OCI-LY1 (cell line): ENCODE results near the gene BGN.

Experiments
- H2AFZ ChIP-seq: fragments of 200-600 bp; sonication (generic), shearing (Covaris generic); 2 replicates; pipeline ENCODE4 v1.6.0; 2014; ENCODE audit warnings: antibody characterized with exemption, mild to moderate bottlenecking, low read length
- H3F3A ChIP-seq: fragments of 200-600 bp; sonication (generic), shearing (Covaris generic); 2 replicates; pipeline ENCODE4 v1.6.0; 2014; ENCODE audit warnings: mild to moderate bottlenecking, antibody characterized with exemption, low read length, moderate library complexity; ENCODE audit not compliant: insufficient read depth
- H3K27ac ChIP-seq: fragments of 200-600 bp; sonication (generic); 2 replicates; pipeline ENCODE4 v1.5.1; 2014; ENCODE audit warnings: low read length, mixed run types, mild to moderate bottlenecking, low read depth; ENCODE audit not compliant: poor library complexity, severe bottlenecking
- H3K27me3 ChIP-seq: fragments of 200-600 bp; sonication (generic); 2 replicates; pipeline ENCODE4 v1.6.0; 2014; ENCODE audit warnings: antibody characterized with exemption, mild to moderate bottlenecking, low read length, moderate library complexity; ENCODE audit not compliant: insufficient read depth
- H3K36me3 ChIP-seq: fragments of 200-600 bp; sonication (generic); 2 replicates; pipeline ENCODE4 v1.6.1; 2014; ENCODE audit warnings: mild to moderate bottlenecking, antibody characterized with exemption, low read length, moderate library complexity, mixed read lengths; ENCODE audit not compliant: insufficient read depth
- H3K4me1 ChIP-seq: fragments of 200-600 bp; sonication (generic); 2 replicates; pipeline ENCODE4 v1.5.1; 2014; ENCODE audit warnings: mild to moderate bottlenecking, low read length, moderate library complexity; ENCODE audit not compliant: insufficient read depth, severe bottlenecking
- H3K4me2 ChIP-seq: fragments of 200-600 bp; sonication (generic), shearing (Covaris generic); 2 replicates; pipeline ENCODE4 v1.6.1; 2014; ENCODE audit warnings: low read length
- H3K4me3 ChIP-seq: fragments of 200-600 bp; sonication (generic); 2 replicates; pipeline ENCODE4 v1.5.1; 2014; ENCODE audit warnings: low read length, low read depth, mild to moderate bottlenecking, mixed read lengths; ENCODE audit not compliant: poor library complexity, severe bottlenecking
- H3K79me2 ChIP-seq: fragments of 200-600 bp; shearing (Covaris generic); 2 replicates; pipeline ENCODE4 v1.6.1; 2016; ENCODE audit warnings: mixed run types, low read length, mixed read lengths; ENCODE audit not compliant: insufficient read depth
- H3K9ac ChIP-seq: fragments of 200-600 bp; sonication (generic), shearing (Covaris generic); 2 replicates; pipeline ENCODE4 v1.6.1; 2014; ENCODE audit warnings: mild to moderate bottlenecking, low read length, mixed read lengths
- H3K9me2 ChIP-seq: fragments of 200-600 bp; sonication (generic), shearing (Covaris generic); 2 replicates; pipeline ENCODE4 v1.6.1; 2014; ENCODE audit warnings: low read depth, mild to moderate bottlenecking, low read length, mixed read lengths
- H3K9me3 ChIP-seq: fragments of 200-600 bp; shearing (Covaris generic); 2 replicates; pipeline ENCODE4 v1.6.1; 2014; ENCODE audit warnings: low read length, mixed read lengths
- H4K20me1 ChIP-seq: fragments of 200-600 bp; sonication (generic), shearing (Covaris generic); 2 replicates; pipeline ENCODE4 v1.6.0; 2016; ENCODE audit warnings: mild to moderate bottlenecking, low read length; ENCODE audit not compliant: insufficient read depth
- EZH2 ChIP-seq: fragments of 200-600 bp; sonication (generic), shearing (Covaris generic); IDR thresholded peaks from 2 replicates; pipeline ENCODE4 v1.8.0; 2017; ENCODE audit warnings: borderline replicate concordance, mixed run types, mild to moderate bottlenecking, antibody characterized with exemption, low read length, moderate library complexity, mixed read lengths
- TF ChIP-seq, protein P1 (sequence below): fragments of 200-600 bp; sonication (generic), shearing (Covaris generic); IDR thresholded peaks from 2 replicates; pipeline ENCODE4 v1.5.1; 2017; ENCODE audit warnings: mild to moderate bottlenecking, antibody characterized with exemption, low read length, moderate library complexity, mixed read lengths

Gene BGN

DNA sequence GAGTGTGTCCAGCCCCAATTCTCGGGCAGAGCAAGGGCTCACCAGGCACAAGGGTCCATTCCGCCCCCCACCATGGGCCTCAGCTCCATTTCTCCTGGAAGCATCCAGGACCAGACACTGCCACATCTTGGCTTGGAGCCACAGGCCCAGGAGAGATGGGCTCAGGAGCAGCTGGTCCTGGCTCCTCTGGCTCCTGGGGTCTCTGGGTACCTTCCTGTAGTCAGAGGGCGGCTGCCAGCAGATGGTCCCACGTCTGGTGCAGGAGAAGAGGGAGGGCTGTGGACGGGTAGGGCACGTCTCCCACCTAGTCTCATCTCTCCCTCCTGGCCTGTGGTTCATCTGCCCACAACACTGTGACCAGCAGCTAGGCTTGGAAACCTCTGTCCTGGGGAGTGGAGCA, 30.7 kb downstream of the BGN start:
- H3K36me3 ChIP-seq = no peaks in the 10 kb centered on the region
- H3K4me2 ChIP-seq = no peak overlapping the region
- no peak overlapping the region for H2AFZ ChIP-seq
- TF ChIP-seq, protein P1, sequence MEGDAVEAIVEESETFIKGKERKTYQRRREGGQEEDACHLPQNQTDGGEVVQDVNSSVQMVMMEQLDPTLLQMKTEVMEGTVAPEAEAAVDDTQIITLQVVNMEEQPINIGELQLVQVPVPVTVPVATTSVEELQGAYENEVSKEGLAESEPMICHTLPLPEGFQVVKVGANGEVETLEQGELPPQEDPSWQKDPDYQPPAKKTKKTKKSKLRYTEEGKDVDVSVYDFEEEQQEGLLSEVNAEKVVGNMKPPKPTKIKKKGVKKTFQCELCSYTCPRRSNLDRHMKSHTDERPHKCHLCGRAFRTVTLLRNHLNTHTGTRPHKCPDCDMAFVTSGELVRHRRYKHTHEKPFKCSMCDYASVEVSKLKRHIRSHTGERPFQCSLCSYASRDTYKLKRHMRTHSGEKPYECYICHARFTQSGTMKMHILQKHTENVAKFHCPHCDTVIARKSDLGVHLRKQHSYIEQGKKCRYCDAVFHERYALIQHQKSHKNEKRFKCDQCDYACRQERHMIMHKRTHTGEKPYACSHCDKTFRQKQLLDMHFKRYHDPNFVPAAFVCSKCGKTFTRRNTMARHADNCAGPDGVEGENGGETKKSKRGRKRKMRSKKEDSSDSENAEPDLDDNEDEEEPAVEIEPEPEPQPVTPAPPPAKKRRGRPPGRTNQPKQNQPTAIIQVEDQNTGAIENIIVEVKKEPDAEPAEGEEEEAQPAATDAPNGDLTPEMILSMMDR = no peak
- TF ChIP-seq EZH2 = no peak
- H3K27ac ChIP-seq = no peak overlapping the region
- H3K79me2 ChIP-seq = no peaks in the 10 kb centered on the region
- H3K9me2 ChIP-seq = no peaks in the 10 kb centered on the region
- no peaks in the 10 kb centered on the region for H3F3A ChIP-seq
- H3K4me1 ChIP-seq = no peaks in the 10 kb centered on the region
- no peaks in the 10 kb centered on the region for H3K9me3 ChIP-seq
- H3K4me3 ChIP-seq = no peak overlapping the region
- H4K20me1 ChIP-seq = no peaks in the 10 kb centered on the region
- no peaks in the 10 kb centered on the region for H3K27me3 ChIP-seq
- no peak overlapping the region for H3K9ac ChIP-seq

DNA sequence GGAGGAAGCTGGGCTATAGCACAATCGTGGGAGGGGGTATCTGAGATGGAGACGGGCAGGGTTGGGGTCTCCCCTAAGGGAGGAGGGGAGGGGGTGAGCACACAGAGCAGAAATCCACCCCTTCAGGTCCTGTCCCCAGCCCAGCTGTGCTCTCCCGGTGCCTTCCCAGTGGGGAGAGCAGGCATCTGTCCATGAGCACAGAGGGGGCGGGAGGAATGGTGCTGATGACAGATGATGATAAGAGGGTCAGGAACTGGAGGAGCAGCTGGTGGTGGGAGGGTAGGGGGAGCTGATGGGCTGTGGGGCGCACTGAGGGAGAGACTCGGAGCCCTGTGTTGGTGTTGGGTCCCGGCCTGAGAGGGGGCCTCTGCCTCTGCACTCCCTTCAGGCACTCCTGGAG, 31.3 kb downstream of the BGN start:
- no peaks in the 10 kb centered on the region for H3K36me3 ChIP-seq
- no peak overlapping the region for H3K9ac ChIP-seq
- no peak overlapping the region for H2AFZ ChIP-seq
- no peaks in the 10 kb centered on the region for H3K9me2 ChIP-seq
- TF ChIP-seq, protein P1 = no peak
- TF ChIP-seq EZH2 = no peak
- H3K27me3 ChIP-seq = no peaks in the 10 kb centered on the region
- H3K9me3 ChIP-seq = no peaks in the 10 kb centered on the region
- H3K4me3 ChIP-seq = no peak overlapping the region
- H4K20me1 ChIP-seq = no peaks in the 10 kb centered on the region
- H3K27ac ChIP-seq = no peak overlapping the region
- no peaks in the 10 kb centered on the region for H3K4me1 ChIP-seq
- no peak overlapping the region for H3K4me2 ChIP-seq
- H3F3A ChIP-seq = no peaks in the 10 kb centered on the region
- H3K79me2 ChIP-seq = no peaks in the 10 kb centered on the region

DNA sequence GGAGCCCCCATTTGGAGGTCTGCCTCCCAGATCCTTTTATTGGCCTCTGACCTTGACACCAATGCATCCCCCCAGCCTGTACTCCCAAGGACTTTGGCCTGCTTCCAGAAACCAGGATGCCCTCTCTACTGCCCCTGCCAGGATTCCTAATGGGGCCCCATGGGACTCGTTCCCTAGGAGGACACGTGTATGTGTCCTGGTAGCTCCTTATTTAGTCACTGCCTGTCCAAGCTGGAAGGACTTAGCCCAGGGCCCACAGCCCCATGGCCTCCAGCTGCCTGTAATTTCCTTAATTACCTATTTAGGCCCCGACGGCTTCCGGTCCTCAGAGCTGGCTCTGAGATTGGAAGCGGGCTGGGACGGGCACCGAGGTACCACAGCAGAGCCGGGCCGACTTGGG, 32.0 kb downstream of the BGN start:
- H3K36me3 ChIP-seq = no peaks in the 10 kb centered on the region

More for the DNA sequence above, 32.0 kb downstream of the BGN start:
- Histone ChIP-seq H3F3A (no peaks in the 10 kb centered on the region), H3K4me1 (no peaks in the 10 kb centered on the region), H3K9me3 (no peaks in the 10 kb centered on the region), H3K4me3 (no peak overlapping the region), H3K4me2 (no peak overlapping the region), H3K27me3 (no peaks in the 10 kb centered on the region), H3K79me2 (no peaks in the 10 kb centered on the region), H3K9ac (no peak overlapping the region), H4K20me1 (no peaks in the 10 kb centered on the region), H2AFZ (no peak overlapping the region), H3K27ac (no peak overlapping the region), H3K9me2 (no peaks in the 10 kb centered on the region)
- TF ChIP-seq EZH2 = no peak
- TF ChIP-seq, protein P1 = no peak
